Measurements from ENCODE around the gene RAPGEF3.

DNA sequence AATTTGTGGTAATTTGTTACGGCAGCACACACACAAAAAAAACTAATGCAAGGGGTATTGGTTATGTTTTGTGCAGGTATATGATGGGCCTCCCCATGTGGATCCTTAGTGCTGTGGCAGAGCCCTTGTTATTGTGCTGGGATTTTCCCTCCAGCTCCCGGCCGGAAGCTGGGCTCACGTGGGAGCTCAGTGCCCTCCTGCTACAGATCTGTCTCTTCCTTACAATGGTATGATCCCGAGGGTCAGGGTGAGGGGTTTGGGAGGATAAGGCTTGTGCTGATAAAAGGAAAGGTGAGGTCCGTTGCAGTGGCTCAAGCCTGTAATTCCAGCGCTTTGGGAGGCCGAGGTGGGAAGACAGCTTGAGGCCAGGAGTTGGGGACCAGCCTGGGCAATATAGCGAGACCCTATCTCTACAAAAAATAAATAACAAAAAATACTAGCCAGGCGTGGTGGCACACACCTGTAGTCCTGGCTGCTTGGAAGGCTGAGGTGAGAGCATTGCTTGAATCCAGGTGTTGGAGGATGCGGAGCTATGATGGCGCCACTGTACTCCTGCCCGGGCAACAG is 13.5 kb upstream of the RAPGEF3 start:
- TF ChIP-seq, protein P1, sequence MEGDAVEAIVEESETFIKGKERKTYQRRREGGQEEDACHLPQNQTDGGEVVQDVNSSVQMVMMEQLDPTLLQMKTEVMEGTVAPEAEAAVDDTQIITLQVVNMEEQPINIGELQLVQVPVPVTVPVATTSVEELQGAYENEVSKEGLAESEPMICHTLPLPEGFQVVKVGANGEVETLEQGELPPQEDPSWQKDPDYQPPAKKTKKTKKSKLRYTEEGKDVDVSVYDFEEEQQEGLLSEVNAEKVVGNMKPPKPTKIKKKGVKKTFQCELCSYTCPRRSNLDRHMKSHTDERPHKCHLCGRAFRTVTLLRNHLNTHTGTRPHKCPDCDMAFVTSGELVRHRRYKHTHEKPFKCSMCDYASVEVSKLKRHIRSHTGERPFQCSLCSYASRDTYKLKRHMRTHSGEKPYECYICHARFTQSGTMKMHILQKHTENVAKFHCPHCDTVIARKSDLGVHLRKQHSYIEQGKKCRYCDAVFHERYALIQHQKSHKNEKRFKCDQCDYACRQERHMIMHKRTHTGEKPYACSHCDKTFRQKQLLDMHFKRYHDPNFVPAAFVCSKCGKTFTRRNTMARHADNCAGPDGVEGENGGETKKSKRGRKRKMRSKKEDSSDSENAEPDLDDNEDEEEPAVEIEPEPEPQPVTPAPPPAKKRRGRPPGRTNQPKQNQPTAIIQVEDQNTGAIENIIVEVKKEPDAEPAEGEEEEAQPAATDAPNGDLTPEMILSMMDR (IDR thresholded peaks at IDR 0.05), result no peak
- TF ChIP-seq EP300 (IDR thresholded peaks at IDR 0.05) (no peak), POLR2AphosphoS5 (IDR thresholded peaks at IDR 0.05) (no peak), POLR2A (IDR thresholded peaks at IDR 0.05; ENCODE audit: low read depth) (no peak)

Data from esophagus muscularis mucosa (tissue), 4 donors.